ENCODE measurements around the gene STRIP2.
"Not testable (repeated sequence)": the region's sequence is repeated elsewhere in the genome, so short reads cannot be mapped to it uniquely, and the experiment has no call there.

Gene STRIP2, protein sequence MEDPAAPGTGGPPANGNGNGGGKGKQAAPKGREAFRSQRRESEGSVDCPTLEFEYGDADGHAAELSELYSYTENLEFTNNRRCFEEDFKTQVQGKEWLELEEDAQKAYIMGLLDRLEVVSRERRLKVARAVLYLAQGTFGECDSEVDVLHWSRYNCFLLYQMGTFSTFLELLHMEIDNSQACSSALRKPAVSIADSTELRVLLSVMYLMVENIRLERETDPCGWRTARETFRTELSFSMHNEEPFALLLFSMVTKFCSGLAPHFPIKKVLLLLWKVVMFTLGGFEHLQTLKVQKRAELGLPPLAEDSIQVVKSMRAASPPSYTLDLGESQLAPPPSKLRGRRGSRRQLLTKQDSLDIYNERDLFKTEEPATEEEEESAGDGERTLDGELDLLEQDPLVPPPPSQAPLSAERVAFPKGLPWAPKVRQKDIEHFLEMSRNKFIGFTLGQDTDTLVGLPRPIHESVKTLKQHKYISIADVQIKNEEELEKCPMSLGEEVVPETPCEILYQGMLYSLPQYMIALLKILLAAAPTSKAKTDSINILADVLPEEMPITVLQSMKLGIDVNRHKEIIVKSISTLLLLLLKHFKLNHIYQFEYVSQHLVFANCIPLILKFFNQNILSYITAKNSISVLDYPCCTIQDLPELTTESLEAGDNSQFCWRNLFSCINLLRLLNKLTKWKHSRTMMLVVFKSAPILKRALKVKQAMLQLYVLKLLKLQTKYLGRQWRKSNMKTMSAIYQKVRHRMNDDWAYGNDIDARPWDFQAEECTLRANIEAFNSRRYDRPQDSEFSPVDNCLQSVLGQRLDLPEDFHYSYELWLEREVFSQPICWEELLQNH

DNA sequence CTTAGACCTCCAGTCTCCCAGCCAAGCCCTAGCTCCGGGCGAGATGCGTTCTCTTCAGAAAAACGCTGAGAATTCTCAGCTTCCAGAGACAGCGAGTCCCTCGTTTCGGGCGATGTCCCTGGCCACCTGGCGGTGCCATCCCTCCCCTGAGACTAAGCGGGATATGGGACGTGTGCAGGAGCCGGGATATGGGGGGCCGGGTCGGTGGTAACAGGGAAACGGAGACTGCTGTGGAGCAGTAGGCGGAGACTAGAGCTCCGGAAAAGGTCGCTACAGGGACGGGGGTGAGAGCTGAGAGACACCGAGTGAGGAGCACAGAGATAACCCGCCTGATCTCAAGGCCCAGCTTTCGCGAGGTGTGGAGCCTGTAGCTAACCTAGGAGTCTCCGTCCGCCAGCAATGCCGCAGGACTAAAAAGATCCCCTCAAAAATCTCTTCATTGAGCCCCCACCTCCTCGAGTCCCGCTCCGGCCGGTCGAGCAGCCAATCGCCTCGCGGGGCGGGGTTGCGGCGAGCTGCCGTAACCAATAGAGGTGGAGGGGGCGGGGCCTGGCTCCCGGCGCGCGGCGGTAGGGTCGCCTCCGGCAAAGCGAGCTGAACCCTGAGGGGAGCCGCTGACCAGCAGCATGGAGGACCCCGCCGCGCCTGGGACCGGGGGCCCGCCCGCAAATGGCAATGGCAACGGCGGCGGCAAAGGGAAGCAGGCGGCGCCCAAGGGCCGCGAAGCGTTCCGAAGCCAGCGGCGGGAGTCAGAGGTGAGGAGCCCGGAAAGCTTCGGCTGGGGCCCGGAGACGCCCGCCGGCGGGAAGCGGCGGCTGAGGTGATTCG, at the start of gene STRIP2:
Gene STRIP2, plus strand, starts transcription at position 586 of the 828 bp plus-strand sequence. Its CDS starts 41 bp downstream, at position 627.
- peak; percentile 94 to 97 for DNase-seq

DNA sequence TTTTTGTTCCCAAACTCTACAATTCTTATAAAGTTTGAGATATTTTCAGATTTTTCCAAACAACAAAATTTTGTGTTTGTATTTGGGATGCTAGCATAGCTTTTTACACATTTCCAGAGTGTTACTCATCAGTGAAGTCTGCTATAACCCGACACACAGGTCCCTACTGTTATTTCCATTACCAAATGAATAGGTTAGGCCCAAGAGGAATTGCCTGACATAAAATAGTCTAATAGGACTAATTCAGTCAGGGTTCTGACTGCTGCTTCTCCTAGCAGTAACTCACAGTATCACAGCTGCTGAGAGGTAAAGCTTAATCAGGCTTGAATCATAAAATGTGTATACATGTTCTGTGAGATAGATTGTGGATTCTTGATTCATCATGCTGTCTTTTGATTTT, 49.1 kb upstream of the STRIP2 start:
- DNase-seq = no peak

DNA sequence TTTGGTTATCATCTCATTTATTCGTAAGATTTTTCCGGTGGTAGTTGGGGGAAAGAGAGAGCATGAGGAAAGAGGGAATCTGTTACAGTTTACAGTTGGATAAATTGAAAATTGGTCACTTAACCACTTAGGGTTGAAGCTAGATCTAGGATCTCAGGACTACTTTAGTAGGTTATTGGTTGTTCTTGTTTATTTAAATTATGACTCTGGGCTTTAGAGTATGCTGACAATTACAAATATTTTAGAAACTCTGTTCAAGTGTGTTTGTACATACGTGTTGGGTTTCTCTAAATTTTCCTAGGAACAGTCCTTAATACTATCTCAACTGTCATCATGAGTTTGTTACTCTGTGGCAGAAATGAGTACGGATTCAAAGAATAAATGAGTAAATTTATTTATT, 48.6 kb upstream of the STRIP2 start:
- no peak for DNase-seq

DNA sequence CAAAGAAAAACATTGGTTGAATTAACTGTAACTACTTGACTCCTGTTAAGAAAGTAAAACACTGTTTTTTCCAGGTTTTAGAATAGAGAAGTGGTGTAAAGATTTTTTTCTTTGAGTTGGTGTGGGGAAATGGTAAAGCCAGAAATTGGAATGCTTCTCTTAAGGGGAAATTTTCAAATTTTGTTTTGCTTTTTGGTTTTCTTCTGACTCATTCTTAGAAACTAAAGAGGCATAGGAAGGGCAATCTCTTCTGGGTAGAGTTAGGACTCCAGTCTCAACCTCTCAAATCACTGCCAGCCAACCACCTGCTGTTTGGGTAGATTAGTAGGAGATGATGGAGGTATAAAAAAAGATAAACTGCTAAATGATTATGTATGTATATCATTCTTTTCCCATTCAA, 47.7 kb upstream of the STRIP2 start:
- no peak for DNase-seq

DNA sequence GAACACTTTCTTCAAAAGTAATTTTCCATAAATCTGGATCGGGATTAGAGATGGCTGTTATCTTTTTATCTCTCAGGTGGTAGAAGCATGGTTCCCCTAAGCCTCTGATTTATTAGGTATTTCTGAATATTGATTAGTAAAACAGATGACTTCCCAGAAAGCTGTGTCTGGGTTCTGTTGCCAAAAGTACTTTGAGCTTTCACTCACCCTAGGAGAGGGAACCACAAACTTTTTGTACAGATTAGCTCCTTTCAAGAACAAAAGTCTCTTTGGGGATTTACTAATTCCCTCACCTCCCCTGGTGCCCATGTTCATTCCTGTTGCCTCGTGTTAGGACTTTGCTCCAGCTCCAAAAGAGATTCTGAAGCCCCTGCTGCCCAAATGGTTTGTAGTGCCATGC, 46.7 kb upstream of the STRIP2 start:
- no peak for DNase-seq

DNA sequence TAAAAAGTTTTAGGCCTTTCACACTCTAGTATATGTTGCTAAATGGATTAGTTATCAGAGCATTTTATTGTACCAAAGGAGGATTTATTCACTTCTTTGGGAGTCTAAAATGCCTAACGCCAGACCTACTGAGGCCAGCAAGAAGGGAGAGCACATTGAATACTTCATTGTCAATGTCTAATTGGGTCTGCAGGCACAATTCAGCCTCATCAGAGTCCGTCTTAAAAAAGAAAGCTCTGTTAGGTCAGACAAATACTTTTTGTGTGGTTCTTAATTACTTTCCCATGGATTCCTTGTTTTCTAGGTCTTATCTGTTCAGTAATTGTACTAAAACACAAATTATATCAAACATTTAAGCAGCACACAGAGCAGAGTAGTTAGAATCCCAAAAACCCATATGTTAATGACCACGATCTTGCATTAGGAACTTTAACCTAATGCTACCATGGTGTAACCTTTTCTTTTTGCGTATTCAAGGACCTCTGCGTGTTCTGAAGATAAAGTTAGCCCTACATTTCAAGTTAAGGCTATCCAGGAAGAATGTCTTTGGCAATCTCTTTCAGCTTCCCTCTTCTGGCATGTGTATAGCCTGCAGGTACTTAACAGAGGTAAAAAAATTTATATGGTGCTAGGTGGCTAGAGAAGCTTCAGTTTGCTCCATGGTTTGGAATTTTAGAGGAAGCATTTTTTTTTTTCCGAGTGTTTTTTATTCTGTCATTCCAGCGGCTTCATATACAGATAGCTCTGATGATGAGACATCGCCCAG, 45.7 kb upstream of the STRIP2 start:
- DNase-seq = no peak

DNA sequence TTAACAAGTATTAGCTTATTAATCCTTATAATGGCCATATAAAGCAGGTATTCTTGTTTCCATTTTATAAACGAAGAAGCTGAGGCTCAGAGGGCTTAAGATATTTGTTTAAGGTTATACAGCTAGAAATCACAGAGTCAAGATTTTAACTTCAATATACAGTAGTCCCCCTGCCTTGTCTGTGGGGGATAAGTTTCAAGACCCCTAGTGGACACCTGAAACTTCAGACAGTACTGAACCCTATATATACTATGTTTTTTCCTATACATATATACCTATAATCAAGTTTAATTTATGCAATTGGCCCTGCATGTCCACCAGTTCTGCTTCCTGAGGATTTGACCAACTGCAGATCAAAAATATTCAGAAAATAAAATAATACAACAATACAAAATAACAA, 44.4 kb upstream of the STRIP2 start:
- no peak for DNase-seq

DNA sequence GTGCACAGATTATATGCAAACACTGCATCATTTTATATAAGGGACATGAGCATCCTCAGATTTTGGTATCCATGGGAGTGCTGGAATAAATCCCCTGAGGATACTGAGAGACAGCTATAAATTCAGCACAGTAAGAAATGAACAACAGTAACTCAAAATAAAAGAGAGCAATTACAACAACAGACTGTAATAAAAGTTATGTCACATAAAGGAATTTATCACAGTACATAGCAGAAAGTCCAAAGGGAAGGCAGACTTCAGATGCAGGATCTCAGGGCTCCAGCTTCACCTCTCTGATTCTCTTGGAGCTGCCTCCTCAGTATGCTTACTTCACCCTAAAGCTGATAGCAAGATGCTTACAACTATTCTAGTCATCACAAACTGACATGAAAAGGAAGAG, 43.9 kb upstream of the STRIP2 start:
- DNase-seq = no peak

DNA sequence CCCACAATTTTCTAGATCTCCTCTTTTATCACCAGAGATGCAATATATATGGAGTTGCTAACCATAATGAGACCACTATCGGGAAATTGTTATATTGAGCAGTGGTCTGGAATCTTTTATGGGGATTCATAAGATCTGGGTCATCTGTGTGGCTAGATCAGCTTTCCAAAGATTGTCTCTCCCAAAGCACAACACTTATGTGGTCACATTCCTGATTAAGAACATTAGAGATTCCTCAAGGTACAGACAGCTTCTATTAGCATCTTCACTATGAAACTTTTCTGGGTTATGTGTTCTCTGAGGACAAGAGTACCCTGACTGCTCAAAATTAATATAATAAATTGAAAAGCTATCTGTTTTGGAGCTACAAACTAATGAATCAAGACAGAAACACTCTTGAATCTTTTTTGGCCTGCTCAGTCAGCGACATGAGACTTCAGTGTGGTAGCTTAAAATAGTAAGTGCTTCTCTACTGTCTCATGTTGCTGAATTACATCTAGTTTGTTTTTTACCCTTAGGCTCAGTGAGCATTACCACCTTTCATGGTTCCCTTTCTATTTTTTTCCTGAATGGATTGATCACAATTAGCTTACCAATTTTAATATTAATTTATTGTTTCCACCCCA, 42.6 kb upstream of the STRIP2 start:
- DNase-seq = no peak

DNA sequence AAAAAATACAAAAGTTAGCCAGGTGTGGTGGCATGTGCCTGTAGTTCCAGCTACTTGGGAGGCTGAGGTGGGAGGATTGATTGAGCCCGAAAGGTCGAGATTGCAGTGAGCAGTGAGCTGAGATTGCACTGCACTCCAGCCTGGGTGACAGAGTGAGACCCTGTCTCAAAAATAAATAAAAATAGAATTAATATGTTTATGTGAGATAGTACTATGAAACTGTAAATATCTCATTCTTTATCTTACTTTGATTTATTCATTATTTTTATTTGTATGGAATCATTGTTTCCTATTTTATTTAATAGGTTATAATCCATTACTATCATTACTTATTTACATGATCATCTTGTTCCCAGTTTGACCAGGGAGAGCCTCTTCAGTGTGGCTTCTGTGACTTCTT, 41.0 kb upstream of the STRIP2 start:
- DNase-seq = no peak

DNA sequence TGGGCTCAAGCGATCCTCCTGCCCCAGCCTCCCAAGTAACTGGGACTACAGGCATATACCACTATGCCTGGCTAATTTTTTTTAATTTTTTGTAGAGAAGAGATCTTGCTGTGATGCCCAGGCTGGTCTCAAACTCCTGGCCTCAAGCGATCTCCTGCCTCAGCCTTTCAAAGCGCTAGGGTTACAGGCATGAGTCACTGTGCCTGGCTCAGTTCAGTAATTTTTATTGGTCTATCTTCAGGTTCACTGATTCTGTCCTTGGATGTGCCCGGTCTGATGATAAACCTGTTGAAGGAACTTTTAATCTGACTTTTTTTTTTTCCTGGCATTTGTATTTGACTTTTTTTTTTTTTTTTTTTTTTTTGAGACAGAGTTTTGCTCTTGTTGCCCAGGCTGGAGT, 40.1 kb upstream of the STRIP2 start:
- DNase-seq = no peak

DNA sequence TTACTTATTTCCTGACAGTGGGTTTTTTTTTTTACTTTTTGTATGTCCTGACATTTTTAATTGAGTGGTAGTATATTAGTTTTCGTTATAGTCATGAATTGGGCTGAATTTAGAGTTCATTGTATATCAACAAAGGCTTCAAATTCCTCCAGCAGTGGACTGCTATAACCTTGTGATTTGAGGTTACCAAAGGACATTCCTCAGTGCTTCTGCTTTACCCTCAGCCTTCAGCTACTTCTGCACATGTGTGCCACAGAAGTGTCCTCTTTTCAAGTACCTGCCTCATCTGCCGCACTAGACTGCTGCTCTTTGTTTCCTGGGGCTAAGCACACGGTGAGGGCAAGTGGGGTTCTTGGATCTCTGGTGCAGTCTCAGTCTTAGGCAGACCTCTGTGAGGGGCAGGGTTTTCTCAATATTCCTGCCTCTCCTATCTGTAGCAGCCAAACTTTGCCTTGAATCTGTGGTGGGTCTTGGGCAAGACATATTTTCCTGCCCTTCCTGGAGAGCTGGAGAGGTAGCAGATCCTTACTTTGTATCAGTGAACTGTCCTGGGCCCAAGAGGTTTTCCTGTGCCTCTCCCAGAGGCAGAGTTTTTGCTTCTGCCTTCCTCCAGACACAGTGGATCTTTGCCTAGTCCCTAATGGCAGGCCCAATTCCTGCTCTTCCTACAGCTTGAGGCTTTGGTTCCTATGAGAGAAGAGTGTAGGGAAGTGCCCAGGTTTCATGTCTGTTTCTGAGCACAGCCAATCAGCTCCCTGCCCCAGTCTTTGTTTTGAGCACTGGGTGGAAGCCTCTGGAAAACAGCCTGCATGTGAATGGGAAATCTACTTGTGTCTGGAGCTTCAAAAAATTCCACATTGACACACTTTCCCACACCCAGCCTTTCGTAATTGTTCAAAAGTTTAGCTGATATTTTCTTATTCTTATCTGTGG, 39.0 kb upstream of the STRIP2 start:
- no peak for DNase-seq

DNA sequence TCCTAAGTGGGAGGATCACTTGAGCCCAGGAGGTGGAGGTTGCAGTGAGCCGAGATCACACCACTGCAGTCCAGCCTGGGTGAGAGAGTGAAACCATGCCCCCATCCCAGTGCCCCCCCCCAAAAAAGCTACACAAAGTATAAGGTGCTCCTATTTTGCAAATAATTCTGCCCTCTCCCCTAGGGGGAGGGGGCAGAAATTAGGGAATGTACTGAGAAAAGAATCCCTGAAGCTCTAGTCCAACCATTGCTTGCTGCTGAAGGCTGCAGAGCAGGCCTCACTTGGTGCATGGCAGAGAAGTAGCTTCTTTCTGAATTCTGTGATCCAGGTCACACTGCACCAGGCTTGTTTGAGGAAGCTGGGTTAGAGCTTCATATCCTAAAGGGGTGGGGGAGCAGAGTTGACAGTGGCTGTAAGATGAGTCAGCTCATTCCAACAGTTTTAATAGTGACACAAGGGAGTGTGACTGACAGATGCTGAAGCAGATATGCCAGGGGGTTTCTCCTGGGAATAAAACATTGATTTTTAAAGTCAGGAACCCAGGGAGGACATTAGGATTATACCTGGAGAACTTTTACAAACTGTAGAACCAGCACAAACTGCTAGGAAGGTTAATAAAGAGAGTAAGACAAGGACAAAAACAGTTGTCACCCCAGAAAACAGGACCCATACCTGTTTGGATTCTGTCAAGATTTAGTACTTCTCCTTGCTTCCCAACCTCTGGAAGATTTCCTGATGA, 32.8 kb upstream of the STRIP2 start:
- DNase-seq = no peak

DNA sequence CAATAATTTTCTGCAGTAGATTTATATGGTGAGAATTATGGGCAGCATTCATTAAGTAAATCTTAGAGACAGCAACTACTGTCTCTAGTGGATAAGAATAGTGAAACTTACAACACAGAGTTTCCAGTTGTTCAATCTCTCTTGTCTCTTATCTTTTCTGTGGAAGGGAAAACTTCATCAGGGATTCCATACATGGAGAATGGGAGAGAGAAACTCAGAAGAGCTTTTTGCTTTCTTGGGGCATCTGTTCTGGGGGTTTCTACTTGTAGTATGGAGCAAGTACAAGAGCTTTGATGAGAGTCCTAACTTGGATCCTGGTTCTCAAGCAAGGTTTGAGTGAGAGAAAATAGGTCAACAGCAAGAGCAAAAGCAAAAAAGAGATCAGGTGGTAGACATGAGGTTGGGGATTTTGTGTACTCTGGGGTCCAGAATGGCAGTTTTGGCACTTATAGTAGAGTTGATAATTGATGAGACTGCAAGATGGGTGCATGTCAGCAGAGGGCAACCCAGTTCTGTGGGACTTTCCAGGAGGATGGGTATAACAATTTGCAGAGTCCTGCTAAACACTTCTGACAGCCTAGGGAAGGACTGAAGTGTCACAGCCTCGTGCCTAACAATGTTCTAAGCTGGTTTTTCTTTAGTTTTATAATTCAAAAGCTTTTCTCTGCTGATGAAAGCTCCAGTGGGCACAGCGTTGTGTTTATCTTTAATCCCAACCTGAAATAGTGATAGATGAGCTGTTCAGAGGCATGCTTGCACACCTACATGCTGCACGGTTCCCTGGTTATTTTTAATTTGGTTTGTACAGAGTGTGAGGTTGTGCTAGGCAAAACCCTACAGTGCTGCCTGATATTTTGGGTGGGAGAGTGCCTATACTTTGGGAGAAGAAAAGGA, 32.0 kb upstream of the STRIP2 start:
- peak; percentile 27 to 36 for DNase-seq

DNA sequence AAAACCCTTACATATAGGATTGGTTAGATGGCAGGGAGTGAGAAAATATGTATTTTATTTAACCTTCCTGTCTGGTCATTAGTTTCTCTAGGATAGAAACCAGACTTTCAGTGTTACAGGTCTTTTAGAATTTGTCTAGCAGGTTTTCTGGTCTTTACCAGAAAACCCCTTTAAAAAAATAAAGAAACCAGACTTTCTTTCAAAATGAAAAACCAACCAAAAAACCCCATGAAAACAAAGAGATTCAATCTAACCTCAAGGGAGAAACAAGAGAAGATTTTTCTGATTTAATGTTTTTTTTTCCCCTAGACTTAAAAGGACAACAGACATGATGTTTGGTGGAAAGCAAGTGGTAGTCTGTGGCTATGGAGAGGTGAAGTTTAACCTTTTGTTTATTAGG, 28.7 kb upstream of the STRIP2 start:
- DNase-seq = no peak

DNA sequence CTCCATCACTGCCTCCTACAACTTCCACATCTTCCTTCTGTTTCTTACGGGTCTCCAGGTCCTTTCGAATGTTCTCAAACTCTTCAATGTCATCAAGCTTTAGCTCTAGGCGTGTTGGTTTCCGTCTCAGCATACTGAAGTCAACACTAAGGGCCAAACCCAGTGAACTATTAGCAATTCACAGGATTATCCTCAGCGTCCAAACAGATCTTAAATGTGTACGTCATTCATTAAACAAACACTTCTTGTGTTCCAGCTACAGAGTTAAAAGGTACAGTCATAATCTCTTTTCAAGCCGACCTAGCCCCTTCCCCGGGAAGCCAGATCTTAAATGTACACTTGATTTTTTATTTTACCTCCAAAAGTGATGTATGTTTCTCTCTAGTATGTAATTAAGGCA, 24.0 kb upstream of the STRIP2 start:
- not testable (repeated sequence) for DNase-seq

DNA sequence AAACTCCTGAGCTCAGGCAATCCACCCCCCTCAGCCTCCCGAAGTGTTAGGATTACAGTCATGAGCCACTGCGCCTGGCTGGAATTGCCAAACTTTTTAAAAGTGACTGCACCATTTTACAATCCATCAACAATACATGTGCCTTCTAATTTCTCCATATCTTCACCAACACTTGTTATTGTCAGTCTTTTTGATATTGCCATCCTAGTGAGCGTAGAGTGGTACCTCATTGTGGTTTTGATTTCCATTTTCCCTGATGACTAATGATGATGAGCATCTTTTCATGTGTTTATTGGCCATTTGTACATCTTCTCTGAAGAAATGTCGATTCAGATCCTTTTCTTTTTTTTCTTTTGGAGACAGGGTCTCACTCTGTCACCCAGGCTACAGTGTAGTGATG, 21.7 kb upstream of the STRIP2 start:
- no peak for DNase-seq

DNA sequence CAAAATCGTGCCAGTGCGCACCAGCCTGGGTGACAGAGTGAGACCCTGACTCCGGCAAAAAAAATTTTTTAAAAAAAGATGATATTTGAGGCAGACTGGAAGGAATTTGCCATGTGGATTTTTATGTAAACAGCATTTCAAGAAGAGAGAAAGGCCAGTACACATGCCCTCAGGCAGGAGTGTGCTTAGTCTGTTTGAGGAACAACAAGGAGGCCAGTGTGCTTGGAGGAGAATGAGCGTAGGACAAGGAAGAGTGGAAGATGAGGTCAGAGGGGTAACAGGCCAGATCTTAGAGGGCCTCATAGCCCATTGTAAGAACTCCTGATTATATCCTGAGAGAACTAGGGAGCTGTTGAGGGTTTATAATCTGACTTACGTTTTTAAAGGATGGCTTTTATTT, 17.2 kb upstream of the STRIP2 start:
- no peak for DNase-seq

DNA sequence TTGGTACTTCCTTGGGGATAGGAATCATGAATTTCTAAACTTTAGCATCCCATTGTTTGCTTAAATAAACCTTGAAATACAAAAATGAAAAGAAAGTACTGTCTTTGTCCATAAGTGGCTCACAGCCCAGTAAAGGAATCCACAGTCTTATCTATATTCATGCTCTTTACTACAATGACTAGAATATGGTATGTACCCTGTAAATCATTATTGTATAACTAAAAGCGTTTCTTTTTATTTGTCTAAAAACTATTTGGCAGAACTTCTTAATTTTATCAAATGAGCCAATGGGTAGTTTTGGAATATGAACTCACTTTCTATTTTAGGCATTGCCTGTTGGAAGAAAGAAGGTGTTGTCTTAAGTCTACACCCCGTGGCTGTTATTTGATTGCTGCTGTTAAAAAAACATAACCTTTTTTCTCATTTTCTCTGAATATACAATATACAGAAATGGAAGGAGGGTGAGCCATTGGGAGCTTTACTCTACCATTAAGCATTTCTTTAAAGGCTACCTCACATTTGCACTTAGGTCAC, 12.4 kb upstream of the STRIP2 start:
- DNase-seq = no peak

All from activated CD4-positive, alpha-beta T cell treated with anti-CD3 and anti-CD28 coated beads, Interleukin-2, amount 50 U/mL, for 48 hours (primary cell).